OCI-LY3 (cell line): ENCODE measurements around the gene TRIM29.

Experiments
- CTCF ChIP-seq: fragments of 200-600, 300-600 bp; sonication (generic); IDR thresholded peaks from 2 replicates; pipeline ENCODE4 v1.5.1; 2014; ENCODE audit warnings: antibody characterized with exemption, low read length, low read depth
- EZH2phosphoT487 ChIP-seq: fragments of 200-600 bp; shearing (Covaris generic); IDR thresholded peaks from 2 replicates; pipeline ENCODE4 v1.6.1; 2018; ENCODE audit warnings: antibody characterized with exemption, mixed run types, low read depth

GRCh38 chr11:120146413-120147093 lies 8.6 kb upstream of the TRIM29 start:
- TF ChIP-seq CTCF, result no peak
- TF ChIP-seq EZH2phosphoT487, result no peak
